ENCODE data around the gene CUBN. TPM values are rescaled to one million over a fixed set of nuclear protein-coding genes. Genes with fewer than 3 reads are reported as not detected.

CUBN gene
- total RNA-seq, 4 donors from 2014 or later, result 0.37 to 1.5 (median 1.1) TPM

DNA sequence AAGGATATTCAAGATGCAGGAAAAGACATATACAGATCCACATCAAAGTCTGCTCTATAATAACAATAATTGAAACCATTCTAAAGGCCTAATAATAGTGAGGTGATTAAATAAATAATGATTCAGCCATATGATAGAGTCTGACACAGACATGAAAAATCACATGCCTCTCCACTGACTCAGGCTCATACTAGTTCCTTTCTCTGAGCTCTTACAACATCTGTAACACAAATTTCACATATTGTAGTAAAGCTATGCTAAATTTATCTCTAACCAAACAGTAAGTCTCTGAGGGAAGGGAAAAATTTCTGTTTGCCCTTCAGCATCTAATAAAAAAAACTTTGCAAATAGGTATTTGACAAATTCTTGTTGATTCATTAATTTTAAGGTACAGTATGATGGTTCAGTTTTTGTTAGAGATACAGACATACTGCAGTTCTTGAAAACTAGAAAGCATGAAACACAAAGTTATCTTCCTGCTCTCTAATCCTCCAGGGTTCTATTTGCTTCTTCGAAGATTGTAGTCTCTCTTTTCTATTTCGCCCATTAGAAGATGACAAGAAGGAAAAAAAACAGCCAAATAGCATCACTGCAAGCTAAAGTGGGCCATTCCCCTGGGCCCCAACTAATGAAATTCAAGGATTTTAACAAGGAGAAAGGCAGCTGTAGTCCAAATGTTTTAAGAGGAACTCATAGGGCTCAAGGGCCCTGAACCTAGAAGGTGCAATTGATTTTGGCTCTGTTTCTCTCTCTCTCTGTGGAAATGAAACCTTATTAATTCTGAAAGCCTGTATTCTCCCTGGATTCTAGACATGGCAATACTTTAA is 53.9 kb downstream of the CUBN start:
- Histone ChIP-seq H3K9me3 (no peaks in the 10 kb centered on the region), H3K27ac (peak overlapping the region; percentile 21 to 55 (median 48)), H3K4me1 (peaks cover 0 to 5% (median 2%) of the 10 kb centered on the region in 4 donors), H3K36me3 (no peaks in the 10 kb centered on the region), H3K4me3 (no peak overlapping the region), H3K27me3 (no peaks in the 10 kb centered on the region)
- in situ Hi-C loops (cut with MboI; ENCODE audit: low pct_ligation_motif_present in 1 of 4, low pct_unique_long_range_greater_than_20kb in 1 of 4, low sequenced_read_pairs in 3 of 4) (no loop called here), intact Hi-C loops (cut with DNase I; ENCODE audit: low total_unique reads) (no loop called here)
- WGBS, 2 donors (ENCODE audit: low coverage in 1 of 2), result 78 to 82% methylated on average over 2 of the region's 2 CpGs
- TF ChIP-seq, protein P1, sequence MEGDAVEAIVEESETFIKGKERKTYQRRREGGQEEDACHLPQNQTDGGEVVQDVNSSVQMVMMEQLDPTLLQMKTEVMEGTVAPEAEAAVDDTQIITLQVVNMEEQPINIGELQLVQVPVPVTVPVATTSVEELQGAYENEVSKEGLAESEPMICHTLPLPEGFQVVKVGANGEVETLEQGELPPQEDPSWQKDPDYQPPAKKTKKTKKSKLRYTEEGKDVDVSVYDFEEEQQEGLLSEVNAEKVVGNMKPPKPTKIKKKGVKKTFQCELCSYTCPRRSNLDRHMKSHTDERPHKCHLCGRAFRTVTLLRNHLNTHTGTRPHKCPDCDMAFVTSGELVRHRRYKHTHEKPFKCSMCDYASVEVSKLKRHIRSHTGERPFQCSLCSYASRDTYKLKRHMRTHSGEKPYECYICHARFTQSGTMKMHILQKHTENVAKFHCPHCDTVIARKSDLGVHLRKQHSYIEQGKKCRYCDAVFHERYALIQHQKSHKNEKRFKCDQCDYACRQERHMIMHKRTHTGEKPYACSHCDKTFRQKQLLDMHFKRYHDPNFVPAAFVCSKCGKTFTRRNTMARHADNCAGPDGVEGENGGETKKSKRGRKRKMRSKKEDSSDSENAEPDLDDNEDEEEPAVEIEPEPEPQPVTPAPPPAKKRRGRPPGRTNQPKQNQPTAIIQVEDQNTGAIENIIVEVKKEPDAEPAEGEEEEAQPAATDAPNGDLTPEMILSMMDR (IDR thresholded peaks at IDR 0.05), result no peak
- TF ChIP-seq POLR2AphosphoS5 (IDR thresholded peaks at IDR 0.05) (peak in 1 of 3 donors; percentile 20), EP300 (IDR thresholded peaks at IDR 0.05; ENCODE audit: low read depth) (no peak), POLR2A (IDR thresholded peaks at IDR 0.05) (no peak)
- no peak for DNase-seq

DNA sequence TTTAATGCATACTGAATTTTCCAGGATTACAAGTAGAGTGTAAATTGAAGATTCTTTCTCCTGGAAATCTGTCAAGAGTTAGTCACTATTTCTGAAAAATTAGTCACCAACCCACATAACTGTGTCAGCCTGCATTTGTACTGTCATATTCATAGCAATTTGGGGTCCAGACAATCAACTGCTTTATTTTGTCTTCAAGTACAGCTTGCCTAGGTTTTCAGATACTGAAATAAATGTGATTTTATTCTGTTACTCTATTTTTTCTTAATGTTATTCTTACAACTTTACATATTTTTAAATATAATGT is 55.1 kb downstream of the CUBN start:
- Histone ChIP-seq H3K27ac (no peak overlapping the region), H3K4me1 (peaks cover 0 to 5% (median 2%) of the 10 kb centered on the region in 4 donors), H3K4me3 (no peak overlapping the region), H3K27me3 (no peaks in the 10 kb centered on the region), H3K36me3 (no peaks in the 10 kb centered on the region), H3K9me3 (no peaks in the 10 kb centered on the region)
- in situ Hi-C loops (cut with MboI; ENCODE audit: low pct_ligation_motif_present in 1 of 4, low pct_unique_long_range_greater_than_20kb in 1 of 4, low sequenced_read_pairs in 3 of 4) (no loop called here), intact Hi-C loops (cut with DNase I; ENCODE audit: low total_unique reads) (no loop called here)
- TF ChIP-seq, protein P1 (IDR thresholded peaks at IDR 0.05), result no peak
- TF ChIP-seq EP300 (IDR thresholded peaks at IDR 0.05; ENCODE audit: low read depth), result no peak
- TF ChIP-seq POLR2AphosphoS5 (IDR thresholded peaks at IDR 0.05), result no peak
- TF ChIP-seq POLR2A (IDR thresholded peaks at IDR 0.05), result no peak
- DNase-seq, result no peak

DNA sequence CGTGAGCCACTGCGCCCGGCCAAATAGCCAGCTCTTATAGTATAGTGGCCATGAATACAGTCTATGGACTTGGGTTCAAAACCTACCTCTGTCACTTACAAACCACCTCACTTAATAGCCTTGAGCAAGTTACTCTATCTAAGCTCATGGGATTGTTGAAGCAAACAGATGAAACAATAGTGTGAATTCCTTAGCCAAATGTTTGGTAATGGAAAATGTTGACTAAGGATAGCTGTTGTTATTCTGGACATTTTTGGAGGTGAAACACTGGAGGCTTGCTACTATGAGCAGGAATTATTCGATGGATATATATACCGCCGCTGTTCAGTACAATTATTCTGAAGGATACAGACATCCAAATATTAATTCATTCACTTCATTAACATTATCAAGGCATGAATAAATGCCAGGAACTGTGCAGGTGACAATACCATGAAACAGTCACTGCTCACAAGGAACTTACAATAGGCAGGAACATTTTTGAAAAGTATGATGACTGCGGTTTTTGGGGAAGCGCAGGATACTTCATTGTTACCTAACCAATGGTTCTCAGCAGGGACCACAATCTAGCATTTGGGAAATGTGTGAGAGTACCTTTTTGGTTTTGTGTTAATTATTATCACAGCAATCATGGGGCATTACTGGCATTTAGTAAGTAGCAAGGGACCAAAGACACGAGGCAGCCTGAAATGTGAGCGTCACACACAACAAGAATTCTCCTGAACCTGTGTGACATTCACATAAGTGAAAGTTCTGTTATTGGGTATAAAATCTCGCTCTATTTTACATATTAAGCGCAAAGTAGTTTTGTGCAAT is 55.7 kb downstream of the CUBN start:
- in situ Hi-C loops (cut with MboI; ENCODE audit: low pct_ligation_motif_present in 1 of 4, low pct_unique_long_range_greater_than_20kb in 1 of 4, low sequenced_read_pairs in 3 of 4) (no loop called here), intact Hi-C loops (cut with DNase I; ENCODE audit: low total_unique reads) (no loop called here)
- no peak for DNase-seq
- Histone ChIP-seq H3K36me3 (no peaks in the 10 kb centered on the region), H3K4me1 (peaks cover 0 to 5% (median 2%) of the 10 kb centered on the region in 4 donors), H3K9me3 (no peaks in the 10 kb centered on the region), H3K27me3 (no peaks in the 10 kb centered on the region), H3K27ac (no peak overlapping the region), H3K4me3 (no peak overlapping the region)
- no peak for TF ChIP-seq POLR2A (IDR thresholded peaks at IDR 0.05)
- TF ChIP-seq, protein P1 (IDR thresholded peaks at IDR 0.05), result no peak
- TF ChIP-seq POLR2AphosphoS5 (IDR thresholded peaks at IDR 0.05), result no peak
- no peak for TF ChIP-seq EP300 (IDR thresholded peaks at IDR 0.05; ENCODE audit: low read depth)
- 93 to 95% methylated on average over 8 to 12 of the region's 12 CpGs for WGBS, 2 donors (ENCODE audit: low coverage in 1 of 2)

DNA sequence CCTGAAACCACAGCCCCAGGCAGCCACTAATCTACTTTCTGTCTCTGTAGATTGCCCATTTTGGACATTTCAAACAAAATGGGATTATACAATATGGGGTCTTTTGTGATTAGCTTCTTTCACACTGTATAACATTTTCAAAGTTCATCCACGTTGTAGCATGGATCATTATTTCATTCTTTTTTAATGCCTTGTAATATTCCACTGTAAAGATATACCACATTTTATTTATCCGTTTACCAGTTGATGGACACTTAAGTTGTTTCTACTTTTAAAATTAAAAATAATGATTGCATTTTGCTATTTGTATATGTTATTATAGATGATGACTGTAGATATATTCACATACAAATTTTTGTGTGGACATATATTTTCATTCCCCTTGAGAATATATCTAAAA is 60.7 kb downstream of the CUBN start:
- TF ChIP-seq, protein P1 (IDR thresholded peaks at IDR 0.05), result no peak
- TF ChIP-seq POLR2A (IDR thresholded peaks at IDR 0.05) (no peak), EP300 (IDR thresholded peaks at IDR 0.05; ENCODE audit: low read depth) (no peak), POLR2AphosphoS5 (IDR thresholded peaks at IDR 0.05) (no peak)
- Histone ChIP-seq H3K27me3 (no peaks in the 10 kb centered on the region), H3K4me3 (no peak overlapping the region), H3K27ac (no peak overlapping the region), H3K36me3 (no peaks in the 10 kb centered on the region), H3K4me1 (peaks cover 0 to 2% (median 0%) of the 10 kb centered on the region in 4 donors), H3K9me3 (no peaks in the 10 kb centered on the region)
- intact Hi-C loops (cut with DNase I; ENCODE audit: low total_unique reads) (no loop called here), in situ Hi-C loops (cut with MboI; ENCODE audit: low pct_ligation_motif_present in 1 of 4, low pct_unique_long_range_greater_than_20kb in 1 of 4, low sequenced_read_pairs in 3 of 4) (no loop called here)
- 89 to 91% methylated on average over 2 of the region's 2 CpGs for WGBS, 2 donors (ENCODE audit: low coverage in 1 of 2)
- no peak for DNase-seq

All from transverse colon (tissue), 4 donors.